Cardiac muscle cell (in vitro differentiated cells and primary cell): ENCODE results near the gene PDE4B. TPM values are rescaled to one million over a fixed set of nuclear protein-coding genes. Genes with fewer than 3 reads are reported as not detected.

Source experiments
- DNase-seq, 2 donors: peaks; one replicate each; pipeline versions ENCODE4 v3.0.0 to v3.0.0-alpha.2; 2010 to 2017; ENCODE audit warnings: low read depth in 1 of 2, low spot score in 1 of 2
- H3K27ac ChIP-seq: fragments of 200-600 bp; sonication (generic); 2 replicates; pipeline ENCODE4 v1.5.1; 2016
- H3K27me3 ChIP-seq: fragments of 200-600 bp; sonication (generic); 2 replicates; pipeline ENCODE4 v1.6.0; 2016; ENCODE audit warnings: control low read depth
- H3K36me3 ChIP-seq: fragments of 200-600 bp; sonication (generic); 2 replicates; pipeline ENCODE4 v1.5.1; 2016; ENCODE audit warnings: control low read depth
- H3K4me1 ChIP-seq: fragments of 200-600 bp; sonication (generic); 2 replicates; pipeline ENCODE4 v1.8.1; 2017; ENCODE audit warnings: low read depth, mild to moderate bottlenecking, mixed run types
- H3K4me3 ChIP-seq: fragments of 200-600 bp; sonication (generic); 2 replicates; pipeline ENCODE4 v1.5.1; 2016; ENCODE audit warnings: mild to moderate bottlenecking
- H3K9me3 ChIP-seq: fragments of 200-600 bp; sonication (generic); 2 replicates; pipeline ENCODE4 v1.5.1; 2017; ENCODE audit warnings: low read depth, mild to moderate bottlenecking, control low read depth
- polyA plus RNA-seq: library from polyadenylated mRNA; unstranded; fragments of >200 nt; fragmentation: Nextera tagmentation; extraction: Ambion mirVana; gene quantifications from 2 replicates; pipeline ENCODE4 v1.2.1, GENCODE V29; 2016
- total RNA-seq: library from RNA; depleted of rRNA; stranded (reverse); fragments of >200 nt; gene quantifications from 2 replicates; pipeline ENCODE4 v1.2.3, GENCODE V29; 2016
- TF ChIP-seq, protein P1 (sequence below): IDR thresholded peaks from 2 replicates; pipeline ENCODE4 v1.5.1; 2012; ENCODE audit warnings: low read depth, mild to moderate bottlenecking, low read length

The PDE4B gene
- total and polyA plus RNA-seq, 2 experiments from 2014 or later, result 0.65 to 3.9 TPM

- H3K27ac ChIP-seq, result no peak overlapping the region
- DNase-seq, result peak in 1 of 2 donors; percentile 59
- H3K27me3 ChIP-seq, result no peaks in the 10 kb centered on the region
- TF ChIP-seq, protein P1, sequence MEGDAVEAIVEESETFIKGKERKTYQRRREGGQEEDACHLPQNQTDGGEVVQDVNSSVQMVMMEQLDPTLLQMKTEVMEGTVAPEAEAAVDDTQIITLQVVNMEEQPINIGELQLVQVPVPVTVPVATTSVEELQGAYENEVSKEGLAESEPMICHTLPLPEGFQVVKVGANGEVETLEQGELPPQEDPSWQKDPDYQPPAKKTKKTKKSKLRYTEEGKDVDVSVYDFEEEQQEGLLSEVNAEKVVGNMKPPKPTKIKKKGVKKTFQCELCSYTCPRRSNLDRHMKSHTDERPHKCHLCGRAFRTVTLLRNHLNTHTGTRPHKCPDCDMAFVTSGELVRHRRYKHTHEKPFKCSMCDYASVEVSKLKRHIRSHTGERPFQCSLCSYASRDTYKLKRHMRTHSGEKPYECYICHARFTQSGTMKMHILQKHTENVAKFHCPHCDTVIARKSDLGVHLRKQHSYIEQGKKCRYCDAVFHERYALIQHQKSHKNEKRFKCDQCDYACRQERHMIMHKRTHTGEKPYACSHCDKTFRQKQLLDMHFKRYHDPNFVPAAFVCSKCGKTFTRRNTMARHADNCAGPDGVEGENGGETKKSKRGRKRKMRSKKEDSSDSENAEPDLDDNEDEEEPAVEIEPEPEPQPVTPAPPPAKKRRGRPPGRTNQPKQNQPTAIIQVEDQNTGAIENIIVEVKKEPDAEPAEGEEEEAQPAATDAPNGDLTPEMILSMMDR, result no peak
- H3K36me3 ChIP-seq, result no peaks in the 10 kb centered on the region
- no peaks in the 10 kb centered on the region for H3K9me3 ChIP-seq
- H3K4me1 ChIP-seq, result no peaks in the 10 kb centered on the region
- no peak overlapping the region for H3K4me3 ChIP-seq
Measured at GRCh38 chr1:65939636-65940035, 146.9 kb downstream of the PDE4B start.

DNA sequence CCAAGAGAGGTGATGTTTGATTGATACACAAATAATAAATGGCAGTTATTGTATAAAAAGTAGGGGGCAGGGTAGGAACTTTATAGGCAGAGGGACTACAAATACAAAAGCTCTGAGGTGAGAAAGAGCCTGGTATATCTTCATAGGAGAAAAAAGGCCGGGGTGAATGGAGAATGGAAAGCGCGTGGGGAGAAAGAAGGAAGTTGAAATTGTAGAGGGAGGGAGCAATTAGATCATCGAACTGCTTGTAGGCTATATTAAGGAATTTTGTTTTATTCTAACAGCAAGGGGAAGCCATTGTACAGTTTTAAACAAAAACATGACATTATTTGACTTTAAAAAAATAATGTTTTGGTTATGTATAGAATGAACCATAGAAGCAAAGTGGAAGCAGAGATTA is 147.4 kb downstream of the PDE4B start:
- H3K4me3 ChIP-seq, result no peak overlapping the region
- H3K4me1 ChIP-seq, result no peaks in the 10 kb centered on the region
- no peaks in the 10 kb centered on the region for H3K36me3 ChIP-seq
- TF ChIP-seq, protein P1, result no peak
- no peaks in the 10 kb centered on the region for H3K27me3 ChIP-seq
- DNase-seq, result no peak
- no peak overlapping the region for H3K27ac ChIP-seq
- no peaks in the 10 kb centered on the region for H3K9me3 ChIP-seq

DNA sequence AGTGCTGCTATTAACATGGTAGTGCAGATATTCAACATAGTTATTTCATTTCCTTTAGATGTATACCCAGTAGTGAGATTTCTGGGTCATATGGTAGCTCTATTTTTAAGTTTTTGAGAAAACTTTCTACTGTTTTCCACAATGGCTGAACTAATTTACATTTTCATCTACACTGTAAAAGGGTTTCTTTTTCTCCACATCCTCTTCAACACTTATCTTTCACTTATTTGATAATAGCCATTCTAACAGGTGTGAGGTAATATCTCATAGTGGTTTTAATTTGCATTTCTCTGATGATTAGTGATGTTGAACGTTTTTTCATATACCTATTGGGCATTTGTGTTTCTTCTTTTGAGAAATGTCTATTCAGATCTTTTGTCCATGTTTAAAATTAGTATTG is 149.8 kb downstream of the PDE4B start:
- H3K4me1 ChIP-seq, result no peaks in the 10 kb centered on the region

DNA sequence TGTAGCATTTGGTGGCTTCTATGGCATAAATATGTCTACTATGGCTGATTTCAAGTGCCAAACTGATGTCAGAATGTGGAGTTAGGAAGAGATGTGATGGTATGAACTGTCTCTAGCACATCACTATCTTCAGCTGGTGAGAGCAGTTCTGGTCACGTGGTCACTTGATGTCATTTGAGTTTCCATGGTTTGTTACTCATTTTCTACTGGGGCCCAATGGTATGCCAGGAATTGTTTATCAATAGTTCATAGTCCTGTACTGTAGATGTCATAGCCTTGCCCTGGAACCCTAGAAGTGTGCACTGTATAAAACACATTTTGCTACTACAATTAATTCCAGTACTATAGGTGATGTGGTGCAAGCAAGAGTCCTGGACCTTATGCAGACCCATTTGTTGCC is 153.7 kb downstream of the PDE4B start:
- Histone ChIP-seq H3K9me3 (no peaks in the 10 kb centered on the region), H3K27me3 (no peaks in the 10 kb centered on the region), H3K4me1 (no peaks in the 10 kb centered on the region), H3K4me3 (no peak overlapping the region), H3K27ac (no peak overlapping the region), H3K36me3 (no peaks in the 10 kb centered on the region)
- TF ChIP-seq, protein P1, result no peak
- DNase-seq, result no peak

More for the DNA sequence above, 149.8 kb downstream of the PDE4B start:
- TF ChIP-seq, protein P1, result no peak
- H3K27me3 ChIP-seq, result no peaks in the 10 kb centered on the region
- H3K9me3 ChIP-seq, result no peaks in the 10 kb centered on the region
- no peak overlapping the region for H3K4me3 ChIP-seq
- H3K27ac ChIP-seq, result no peak overlapping the region
- H3K36me3 ChIP-seq, result no peaks in the 10 kb centered on the region
- no peak for DNase-seq

- Histone ChIP-seq H3K36me3 (no peaks in the 10 kb centered on the region), H3K9me3 (no peaks in the 10 kb centered on the region), H3K27ac (no peak overlapping the region), H3K4me1 (no peaks in the 10 kb centered on the region), H3K27me3 (no peaks in the 10 kb centered on the region), H3K4me3 (no peak overlapping the region)
- DNase-seq, result no peak
- TF ChIP-seq, protein P1, result no peak
Measured at GRCh38 chr1:65946960-65947359, 154.3 kb downstream of the PDE4B start.
